Measurements from ENCODE around the gene PRKRA. TPM values are rescaled to one million over a fixed set of nuclear protein-coding genes. Genes with fewer than 3 reads are reported as not detected.

Gene PRKRA
- total RNA-seq, 2 experiments from 2014 or later, result 43.6 to 47.1 TPM

- H3K4me3 Mint-ChIP-seq, result no peak overlapping the region
- no peak for ATAC-seq (ENCODE audit: low read depth)
- no peak for DNase-seq
- peaks cover 26% of the 10 kb centered on the region for H3K27me3 Mint-ChIP-seq
- POLR2A ChIA-PET, result interaction anchor here (0.7 to 1.7 kb wide), 2 partner anchors 19 to 68 kb away, joined by 3 to 6 read pairs; no protein-coding TSS in a partner anchor
- no peaks in the 10 kb centered on the region for H3K9me3 Mint-ChIP-seq
- H3K27ac Mint-ChIP-seq, result no peak overlapping the region
- no peaks in the 10 kb centered on the region for H3K36me3 Mint-ChIP-seq
- peaks cover 1% of the 10 kb centered on the region for H3K4me1 Mint-ChIP-seq
Measured at GRCh38 chr2:178394859-178395258, 56.1 kb downstream of the PRKRA start.

DNA sequence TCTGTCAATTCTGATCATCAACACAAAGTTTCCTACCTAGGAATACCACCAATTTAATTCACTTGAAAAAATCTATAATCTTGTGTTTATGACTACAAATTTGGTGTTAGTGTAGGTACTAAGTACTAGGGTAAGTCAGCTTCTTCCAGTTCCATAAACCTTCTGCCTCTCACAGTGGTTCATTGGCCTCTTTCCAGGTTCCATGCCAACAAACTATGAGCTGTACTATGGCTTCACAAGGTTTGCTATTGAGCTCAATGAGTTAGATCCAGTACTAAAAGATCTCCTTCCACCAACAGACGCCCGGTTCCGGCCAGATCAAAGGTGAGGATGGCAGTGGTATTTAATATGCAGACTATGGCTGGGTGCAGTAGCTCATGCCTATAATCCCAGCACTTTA lies 58.8 kb downstream of the PRKRA start:
- no peak for ATAC-seq (ENCODE audit: low read depth)
- POLR2A ChIA-PET, result no interaction called here
- peaks cover 4% of the 10 kb centered on the region for H3K4me1 Mint-ChIP-seq

GRCh38 chr2:178391701-178392100 lies 59.3 kb downstream of the PRKRA start:
- POLR2A ChIA-PET, result interaction anchor here (0.6 kb wide), 1 partner anchor 192 kb away, joined by 8 read pairs; no protein-coding TSS in a partner anchor
- Mint-ChIP-seq H3K4me3 (no peak overlapping the region), H3K27me3 (peaks cover 26% of the 10 kb centered on the region), H3K4me1 (peaks cover 7% of the 10 kb centered on the region), H3K36me3 (no peaks in the 10 kb centered on the region), H3K27ac (no peak overlapping the region), H3K9me3 (no peaks in the 10 kb centered on the region)
- no peak for DNase-seq
- no peak for ATAC-seq (ENCODE audit: low read depth)

More for the DNA sequence above, 58.8 kb downstream of the PRKRA start:
- Mint-ChIP-seq H3K9me3 (no peaks in the 10 kb centered on the region), H3K4me3 (no peak overlapping the region), H3K27me3 (peaks cover 26% of the 10 kb centered on the region), H3K27ac (no peak overlapping the region), H3K36me3 (no peaks in the 10 kb centered on the region)
- DNase-seq, result no peak

DNA sequence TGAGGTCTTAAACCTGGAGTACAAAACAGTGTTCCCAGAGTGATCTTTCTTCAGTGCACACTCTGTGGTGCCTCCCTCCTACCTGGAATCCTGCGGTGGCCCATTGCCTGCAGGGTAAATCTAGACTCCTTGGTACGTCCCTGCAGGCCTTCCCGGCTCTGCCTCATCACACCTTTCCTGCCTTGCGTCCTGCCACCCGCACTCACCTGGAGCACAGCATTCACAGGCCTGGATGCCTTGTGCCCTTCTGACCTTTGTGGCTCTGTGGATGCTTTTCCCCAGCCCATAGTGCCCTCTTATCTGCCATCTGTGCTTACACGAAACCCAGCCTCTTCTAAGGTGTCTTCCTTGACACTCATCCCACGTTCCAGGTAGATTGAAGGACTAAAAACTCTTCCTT lies 62.7 kb downstream of the PRKRA start:
- no peak overlapping the region for H3K4me3 Mint-ChIP-seq
- ATAC-seq (ENCODE audit: low read depth), result no peak
- DNase-seq, result no peak

DNA sequence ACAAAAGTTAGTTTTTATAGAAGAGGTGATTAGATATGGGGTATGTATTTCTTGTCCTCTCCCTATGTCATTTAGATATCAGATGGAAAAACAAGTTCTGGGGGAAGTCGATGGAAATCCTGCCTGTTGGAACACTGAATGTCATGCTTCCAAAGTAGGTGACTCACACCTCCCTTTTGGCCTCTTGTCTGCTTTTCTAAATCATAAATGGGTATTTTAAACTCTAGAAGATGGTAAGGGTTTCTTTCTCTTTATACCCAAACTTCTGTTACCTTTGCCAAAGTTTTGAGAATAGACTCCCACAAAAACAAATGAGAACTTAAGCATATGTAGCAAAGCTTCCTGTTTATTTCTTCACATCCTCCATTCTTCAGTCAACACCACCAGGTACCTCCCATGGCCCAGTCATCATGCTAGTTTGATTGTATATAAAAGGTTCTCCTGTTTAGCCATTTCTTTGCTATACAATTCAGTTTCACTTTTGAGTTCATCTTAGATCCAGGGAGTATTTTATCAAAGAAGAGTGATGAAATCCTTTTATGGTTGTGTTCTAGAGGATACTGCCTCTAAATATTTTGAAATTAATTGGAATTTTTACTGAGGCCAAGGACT lies 63.9 kb downstream of the PRKRA start:
- POLR2A ChIA-PET, result no interaction called here
- Mint-ChIP-seq H3K4me3 (no peak overlapping the region), H3K4me1 (peaks cover 7% of the 10 kb centered on the region), H3K9me3 (no peaks in the 10 kb centered on the region), H3K27ac (peak overlapping the region; percentile 0), H3K27me3 (no peaks in the 10 kb centered on the region), H3K36me3 (no peaks in the 10 kb centered on the region)
- no peak for DNase-seq
- ATAC-seq (ENCODE audit: low read depth), result peak; percentile 45

More for the DNA sequence above, 62.7 kb downstream of the PRKRA start:
- no peak overlapping the region for H3K27ac Mint-ChIP-seq
- peaks cover 11% of the 10 kb centered on the region for H3K27me3 Mint-ChIP-seq
- POLR2A ChIA-PET, result no interaction called here
- H3K36me3 Mint-ChIP-seq, result no peaks in the 10 kb centered on the region
- H3K4me1 Mint-ChIP-seq, result peaks cover 7% of the 10 kb centered on the region
- H3K9me3 Mint-ChIP-seq, result no peaks in the 10 kb centered on the region

DNA sequence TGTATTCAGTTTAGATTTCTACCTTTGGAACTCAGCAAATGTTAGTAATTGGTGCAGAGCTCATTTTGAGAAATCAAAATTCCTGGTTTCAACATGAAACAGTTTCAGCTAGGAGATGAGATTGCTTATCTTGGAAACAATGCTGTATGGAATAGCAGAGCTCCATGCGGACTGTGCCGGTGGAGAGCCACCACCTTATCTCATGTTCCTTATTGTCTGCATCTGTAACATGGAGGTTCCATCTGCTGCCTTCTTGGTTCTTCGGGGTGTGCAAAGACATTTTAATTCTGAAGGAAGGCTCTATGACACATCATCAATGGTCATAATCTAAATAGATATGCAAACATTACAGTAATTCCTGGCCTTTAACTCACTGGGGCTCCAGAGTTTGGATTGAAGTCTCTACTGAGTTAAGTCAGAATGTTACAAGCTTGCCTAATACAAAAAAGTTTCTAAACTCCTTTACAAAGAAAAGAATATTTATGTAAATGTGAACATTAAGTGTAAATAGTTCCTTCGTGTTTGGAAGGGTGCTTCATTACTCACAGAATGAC lies 65.3 kb downstream of the PRKRA start:
- Mint-ChIP-seq H3K9me3 (no peaks in the 10 kb centered on the region), H3K27ac (no peak overlapping the region), H3K36me3 (no peaks in the 10 kb centered on the region), H3K27me3 (peaks cover 4% of the 10 kb centered on the region), H3K4me1 (peaks cover 7% of the 10 kb centered on the region), H3K4me3 (no peak overlapping the region)
- DNase-seq (no peak), ATAC-seq (ENCODE audit: low read depth) (no peak)
- POLR2A ChIA-PET, result no interaction called here

- H3K27ac Mint-ChIP-seq, result no peak overlapping the region
- no peaks in the 10 kb centered on the region for H3K36me3 Mint-ChIP-seq
- H3K4me1 Mint-ChIP-seq, result peaks cover 7% of the 10 kb centered on the region
- no peak for DNase-seq
- POLR2A ChIA-PET, result no interaction called here
- no peaks in the 10 kb centered on the region for H3K9me3 Mint-ChIP-seq
- ATAC-seq (ENCODE audit: low read depth), result no peak
- peaks cover 7% of the 10 kb centered on the region for H3K27me3 Mint-ChIP-seq
- H3K4me3 Mint-ChIP-seq, result no peak overlapping the region
Measured at GRCh38 chr2:178383718-178384117, 67.3 kb downstream of the PRKRA start.

Other genes starting within 250 kb of the PRKRA start
- 1 to 10 TPM; 2.3 to 2.5 TPM for gene PJVK, start 203 bp upstream of the PRKRA start, total RNA-seq
- 1 to 10 TPM; 1.8 to 2.4 TPM for gene FKBP7, start 27.4 kb upstream of the PRKRA start, total RNA-seq
- 10 to 100 TPM; 28.9 to 29.4 TPM for gene PLEKHA3, start 29.3 kb upstream of the PRKRA start, total RNA-seq

All from activated naive CD8-positive, alpha-beta T cell treated with anti-CD3 and anti-CD28 coated beads, Interleukin-2, amount 10 ng/mL, durations not matched to agents 7 days and 5 days (primary cell).